ENCODE data around the gene MORN3. TPM values are rescaled to one million over a fixed set of nuclear protein-coding genes. Genes with fewer than 3 reads are reported as not detected.

MORN3 gene
- total and polyA plus RNA-seq, 9 of the 15 experiments (the other 6 are each of a cell fraction or from before 2014, with no cell fraction given), result 0.09 to 0.27 (median 0.20) TPM

DNA sequence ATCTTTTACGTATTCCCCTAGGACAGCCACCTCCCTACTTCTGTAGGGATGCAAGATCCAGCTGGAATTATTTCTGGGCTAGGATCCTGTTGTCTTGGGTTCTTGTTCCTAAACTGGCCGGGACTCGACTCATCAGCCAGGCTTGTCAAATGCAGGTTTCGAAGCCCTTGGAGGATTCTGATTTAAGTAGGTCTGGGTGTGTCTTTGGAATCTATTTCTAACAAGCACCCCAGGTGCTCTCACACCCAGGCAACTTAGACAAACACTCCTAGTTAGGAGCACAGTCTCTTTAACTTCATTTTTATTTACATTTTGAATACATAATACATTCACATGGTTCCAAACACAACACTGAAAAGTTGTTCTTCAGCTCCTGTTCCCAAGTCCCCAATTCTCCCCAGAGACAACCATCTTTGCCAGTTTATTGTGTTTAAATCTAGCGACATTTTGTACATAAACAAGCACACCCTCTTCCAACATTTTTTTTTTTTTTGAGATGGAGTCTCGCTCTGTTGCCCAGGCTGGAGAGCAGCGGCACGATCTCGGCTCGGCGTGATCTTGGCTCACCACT, 20.9 kb downstream of the MORN3 start:
- no peak overlapping the region for H3K27ac ChIP-seq (ENCODE audit: extremely low read depth, low read depth, low read length)
- DNase-seq (ENCODE audit: extremely low read depth in 1 of 4, low spot score in 3 of 4) (no peak), ATAC-seq (no peak), FAIRE-seq (peak; percentile 44)
- TF ChIP-seq CCNT2 (IDR thresholded peaks at IDR 0.05; ENCODE audit: borderline replicate concordance, extremely low read depth, insufficient read length, low read depth, low read length), result no peak
- TF ChIP-seq, protein P1, sequence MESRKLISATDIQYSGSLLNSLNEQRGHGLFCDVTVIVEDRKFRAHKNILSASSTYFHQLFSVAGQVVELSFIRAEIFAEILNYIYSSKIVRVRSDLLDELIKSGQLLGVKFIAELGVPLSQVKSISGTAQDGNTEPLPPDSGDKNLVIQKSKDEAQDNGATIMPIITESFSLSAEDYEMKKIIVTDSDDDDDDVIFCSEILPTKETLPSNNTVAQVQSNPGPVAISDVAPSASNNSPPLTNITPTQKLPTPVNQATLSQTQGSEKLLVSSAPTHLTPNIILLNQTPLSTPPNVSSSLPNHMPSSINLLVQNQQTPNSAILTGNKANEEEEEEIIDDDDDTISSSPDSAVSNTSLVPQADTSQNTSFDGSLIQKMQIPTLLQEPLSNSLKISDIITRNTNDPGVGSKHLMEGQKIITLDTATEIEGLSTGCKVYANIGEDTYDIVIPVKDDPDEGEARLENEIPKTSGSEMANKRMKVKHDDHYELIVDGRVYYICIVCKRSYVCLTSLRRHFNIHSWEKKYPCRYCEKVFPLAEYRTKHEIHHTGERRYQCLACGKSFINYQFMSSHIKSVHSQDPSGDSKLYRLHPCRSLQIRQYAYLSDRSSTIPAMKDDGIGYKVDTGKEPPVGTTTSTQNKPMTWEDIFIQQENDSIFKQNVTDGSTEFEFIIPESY (CRISPR knock-in tag; IDR thresholded peaks at IDR 0.05), result 0 out of 2 replicates have a peak, but pooled peaks have one; percentile 15
- 90% methylated on average over 11 of the region's 11 CpGs for WGBS (ENCODE audit: insufficient coverage, low coverage, missing lambda C conversion rate)
- H3K4me1 ChIP-seq (replicated peaks in 1 of 2; ENCODE audit: control insufficient read depth in 2 of 2, insufficient read depth in 2 of 2, low read length in 2 of 2), result peaks cover 10 to 20% of the 10 kb centered on the region in 2 experiments
- no peak overlapping the region for H2AFZ ChIP-seq (ENCODE audit: low read depth, low read length)
- intact Hi-C loops (cut with micrococcal nuclease) (loop anchor here (2.0 kb wide), 1 partner anchor 22 kb away; the partner anchor contains the start of gene ORAI1), in situ Hi-C loops (cut with MboI) (no loop called here)
- POLR2A ChIA-PET, result interaction anchor here (0.5 to 1.2 kb wide), 3 partner anchors 16 to 23 kb away, joined by 3 to 4 read pairs (median 3); no protein-coding TSS in a partner anchor
- H3K9ac ChIP-seq (ENCODE audit: insufficient read depth in 1 of 2, low read depth in 2 of 2, low read length in 2 of 2), result no peak overlapping the region
- peaks cover 2% of the 10 kb centered on the region for H3K9me1 ChIP-seq (ENCODE audit: control insufficient read depth, insufficient read depth, low read length)
- no peaks in the 10 kb centered on the region for H3K79me2 ChIP-seq (ENCODE audit: control insufficient read depth, insufficient read depth, low read length)
- no peak overlapping the region for H3K4me3 ChIP-seq
- no peak overlapping the region for H3K4me2 ChIP-seq (ENCODE audit: insufficient read depth, low read length)
- H4K20me1 ChIP-seq (replicated peaks; ENCODE audit: control insufficient read depth, insufficient read depth, low read length), result no peaks in the 10 kb centered on the region
- CTCF ChIA-PET (ENCODE audit: low intra/inter-chr PET ratio), result no interaction called here
- BruUV-seq (replicated peaks), result no TSS peak
- no peaks in the 10 kb centered on the region for H3K9me3 ChIP-seq (replicated peaks; ENCODE audit: control insufficient read depth, insufficient read depth, low read depth, low read length)
- no peaks in the 10 kb centered on the region for H3K27me3 ChIP-seq (ENCODE audit: control insufficient read depth in 2 of 2, insufficient read depth in 2 of 2, low read length in 2 of 2)
- H3K36me3 ChIP-seq (ENCODE audit: control insufficient read depth, insufficient read depth, low read length), result no peaks in the 10 kb centered on the region
